CD4-positive, alpha-beta T cell treated with Interleukin-17A for 4 hours (primary cell): ENCODE results near the gene SNRPA1.
A peak's percentile ranks its signal among the peaks of the same experiment; 100 is the strongest.
"Not testable (repeated sequence)": the region's sequence is repeated elsewhere in the genome, so short reads cannot be mapped to it uniquely, and the experiment has no call there.

ENCODE experiments used
- DNase-seq: peaks from one replicate; pipeline ENCODE4 v3.0.0-alpha.2; 2020; ENCODE audit warnings: mixed read lengths

The SNRPA1 gene

DNA sequence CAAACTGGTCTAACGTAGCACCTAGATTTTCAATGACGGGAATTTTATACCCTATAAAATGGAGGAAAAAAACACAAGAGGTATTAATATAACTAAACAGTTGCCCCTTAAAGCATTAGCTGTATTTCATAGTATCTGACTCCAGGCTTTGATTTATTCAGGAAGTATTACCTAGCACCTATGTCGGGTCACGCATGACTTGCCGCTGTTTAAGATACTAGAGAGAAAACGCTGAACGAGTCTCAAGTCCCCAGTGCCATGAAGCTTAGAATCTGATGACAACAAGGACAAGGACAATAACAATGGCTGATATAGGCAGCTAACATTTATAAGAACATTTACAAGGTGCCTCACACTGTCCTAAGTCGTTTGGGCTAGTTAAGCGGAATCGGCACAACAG is 1.9 kb downstream of the SNRPA1 start:
- no peak for DNase-seq

DNA sequence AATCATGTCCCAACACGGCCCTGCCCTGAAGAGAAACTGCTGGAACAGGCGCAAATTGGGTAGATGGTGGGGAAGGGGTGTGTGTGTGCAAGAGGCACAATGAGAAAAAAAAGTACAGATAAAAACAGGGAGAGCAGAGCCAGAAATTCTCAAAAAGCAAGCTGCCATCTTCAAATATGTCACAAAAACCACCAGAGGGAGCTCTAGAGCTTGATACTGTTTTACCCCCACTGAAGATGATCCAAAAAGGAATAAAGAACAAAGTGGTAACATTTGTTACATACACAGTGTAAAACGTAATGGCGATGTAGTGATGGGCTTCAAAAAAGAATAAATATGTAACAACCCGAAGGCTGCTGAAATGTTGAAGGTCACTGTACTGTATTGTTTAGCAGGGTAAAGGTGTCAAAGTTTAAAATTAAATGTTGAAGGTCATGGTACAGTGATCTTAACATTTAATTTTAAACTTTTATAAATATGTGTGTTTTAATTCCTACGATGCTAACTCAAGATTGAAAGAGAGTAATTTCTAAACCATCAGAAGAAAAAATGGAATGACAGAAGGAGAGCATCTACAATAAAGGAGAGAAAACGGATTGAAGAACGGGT is 6.0 kb downstream of the SNRPA1 start:
- peak; percentile 31 for DNase-seq

DNA sequence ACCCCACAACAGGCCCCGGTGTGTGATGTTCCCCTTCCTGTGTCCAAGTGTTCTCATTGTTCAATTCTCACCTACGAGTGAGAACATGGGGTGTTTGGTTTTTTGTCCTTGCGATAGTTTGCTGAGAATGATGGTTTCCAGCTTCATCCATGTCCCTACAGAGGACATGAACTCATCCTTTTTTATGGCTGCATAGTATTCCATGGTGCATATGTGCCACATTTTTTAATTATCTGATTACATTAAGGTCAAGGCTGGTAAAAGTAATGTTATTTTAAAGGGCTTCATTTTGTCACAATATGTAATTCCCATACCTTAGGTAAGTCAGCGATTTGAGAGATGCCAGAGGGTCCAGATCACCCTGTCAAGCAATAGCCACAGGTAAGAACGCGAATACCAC is 7.7 kb downstream of the SNRPA1 start:
- not testable (repeated sequence) for DNase-seq

DNA sequence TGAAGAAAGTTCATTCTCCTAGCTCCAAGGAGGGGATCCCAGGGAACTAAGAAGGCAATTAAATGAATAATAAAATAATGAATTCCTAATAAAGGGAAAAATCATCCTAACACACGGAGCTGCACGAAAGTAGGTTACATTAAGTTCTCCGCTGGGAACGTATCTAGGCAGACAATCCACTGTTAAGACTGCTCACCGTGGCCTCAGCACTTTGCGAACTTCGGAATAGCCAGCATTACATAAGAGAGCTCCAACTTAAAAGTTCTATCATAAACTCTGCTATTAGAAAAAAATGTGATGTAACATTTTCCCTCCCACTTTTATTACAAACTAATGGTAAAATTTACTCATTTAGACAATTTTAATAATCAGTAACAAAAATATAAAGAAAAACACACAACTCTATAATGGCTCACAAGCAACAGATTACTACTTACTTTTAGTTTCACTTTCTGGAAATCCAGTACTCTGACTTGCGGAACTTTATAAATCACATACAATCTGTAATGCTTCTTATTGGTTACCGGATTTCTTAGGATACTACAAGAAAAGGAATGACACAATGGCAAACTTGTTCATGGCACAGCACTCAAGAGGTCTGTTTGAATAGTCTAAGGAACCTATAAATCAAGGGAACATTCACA is 8.5 kb downstream of the SNRPA1 start:
- no peak for DNase-seq

- no peak for DNase-seq
Observed at GRCh38 chr15:101283931-101284330, 11.1 kb downstream of the SNRPA1 start.

GRCh38 chr15:101280007-101280406 is 15.0 kb downstream of the SNRPA1 start:
- DNase-seq, result no peak

- no peak for DNase-seq
Observed at GRCh38 chr15:101277943-101278564, 17.0 kb downstream of the SNRPA1 start.

DNA sequence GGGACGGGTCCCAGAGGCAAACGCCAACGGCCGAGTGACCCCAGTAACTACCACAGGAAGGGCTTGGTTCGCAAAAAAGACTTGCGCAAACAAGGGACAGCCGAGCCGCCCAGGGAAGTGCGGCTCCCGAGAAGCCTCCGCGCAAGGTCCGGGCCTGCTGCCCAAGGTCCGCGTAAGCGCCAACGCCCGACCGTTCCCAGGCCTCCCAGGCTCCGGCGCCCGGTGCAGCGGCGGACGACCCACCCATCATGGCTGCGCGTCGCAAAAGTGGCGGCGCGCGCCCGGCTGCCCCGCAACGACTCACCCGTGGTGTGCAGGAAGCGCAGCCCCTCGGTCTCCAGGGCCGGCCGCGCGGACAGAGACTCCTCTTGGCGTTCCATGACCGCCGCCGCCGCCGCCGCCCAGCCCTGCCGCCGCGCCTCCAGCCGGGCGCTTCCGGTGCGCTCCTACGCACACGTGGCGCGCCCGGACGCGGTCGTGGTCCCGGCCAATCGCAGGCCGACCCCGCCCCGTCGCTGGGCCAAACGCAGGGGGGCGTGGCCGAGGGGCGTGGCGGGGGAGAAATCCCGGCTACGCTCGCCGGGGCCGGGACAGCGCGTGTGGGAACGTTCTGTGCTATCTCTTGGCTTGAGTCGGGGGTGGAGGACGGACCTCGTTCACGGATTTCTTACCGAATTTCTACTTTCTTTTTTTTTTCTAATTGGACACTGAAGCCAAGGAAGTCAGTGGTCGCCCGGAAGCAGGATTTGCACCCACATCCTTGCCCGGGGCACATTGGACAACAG is 17.8 kb downstream of the SNRPA1 start, which contains the start of gene SELENOS:
Gene SELENOS (minus strand): TSS at position 448 of the 785 bp plus-strand sequence. CDS start 68 bp downstream, at position 380.
- DNase-seq, result peak; percentile 94

- DNase-seq, result no peak
Observed at GRCh38 chr15:101276501-101277037, 18.5 kb downstream of the SNRPA1 start.

DNA sequence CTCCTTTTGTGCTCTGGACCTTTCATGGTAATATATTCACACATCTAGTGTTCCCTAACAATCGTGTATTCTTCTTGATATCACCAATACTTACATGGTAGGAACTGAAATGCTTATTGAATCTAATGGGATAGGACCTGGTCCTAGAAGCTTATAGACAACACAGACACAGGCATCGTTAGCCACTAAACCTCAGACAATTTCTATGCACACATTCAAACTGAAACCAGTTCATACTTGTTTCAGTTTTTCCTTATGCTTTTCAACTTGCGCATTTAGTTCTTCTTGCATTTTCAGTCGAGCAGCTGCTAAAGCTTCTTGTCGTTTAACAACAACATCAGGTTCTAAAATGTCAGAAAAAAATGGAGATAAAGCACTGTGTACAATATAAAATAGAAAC is 20.0 kb downstream of the SNRPA1 start:
- DNase-seq, result no peak

- no peak for DNase-seq
Observed at GRCh38 chr15:101273534-101273933, 21.5 kb downstream of the SNRPA1 start.

DNA sequence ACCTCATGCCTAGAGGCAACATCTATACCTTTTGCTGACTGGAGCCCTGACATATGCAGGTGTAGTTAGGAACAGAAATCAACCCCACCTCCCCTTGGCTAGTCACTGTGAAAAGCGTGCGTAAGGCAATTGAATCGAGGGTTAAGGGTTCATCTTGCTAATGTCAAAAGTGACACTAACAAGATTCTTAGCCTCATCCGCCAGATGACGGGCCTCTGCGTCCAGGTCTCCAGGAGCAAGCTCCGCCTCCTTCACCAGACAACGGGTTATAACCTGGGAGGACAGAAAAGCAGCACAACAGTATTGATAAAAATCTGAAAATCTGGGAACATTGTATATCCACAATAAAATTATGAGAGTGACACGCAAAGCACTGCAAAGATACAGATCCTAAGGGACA is 22.5 kb downstream of the SNRPA1 start:
- no peak for DNase-seq

- DNase-seq, result no peak
Observed at GRCh38 chr15:101269479-101270223, 25.4 kb downstream of the SNRPA1 start.

- DNase-seq, result no peak
Observed at GRCh38 chr15:101267320-101268104, 27.5 kb downstream of the SNRPA1 start.

- no peak for DNase-seq
Observed at GRCh38 chr15:101266787-101267186, 28.3 kb downstream of the SNRPA1 start.

DNA sequence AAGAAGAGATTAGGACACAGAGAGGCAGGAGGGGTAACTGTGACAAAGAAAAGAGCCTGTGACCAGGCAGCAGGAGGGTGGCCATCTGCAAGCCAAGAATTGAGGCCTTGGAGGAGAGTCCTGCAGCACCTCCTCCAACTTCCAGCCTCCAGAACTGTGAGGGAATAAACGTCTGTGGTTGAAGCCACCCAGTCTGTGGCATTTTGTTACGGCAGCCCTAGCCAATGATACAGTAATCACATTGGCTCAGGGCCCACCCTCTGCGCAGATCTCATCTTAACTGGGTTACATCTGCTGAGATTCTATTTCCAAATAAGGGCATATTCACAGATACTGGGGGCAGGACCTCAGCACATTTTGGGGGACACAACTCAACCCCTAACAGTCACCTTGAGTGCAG is 29.0 kb downstream of the SNRPA1 start:
- DNase-seq, result no peak

GRCh38 chr15:101264911-101265641 is 30.0 kb downstream of the SNRPA1 start:
- DNase-seq, result no peak

DNA sequence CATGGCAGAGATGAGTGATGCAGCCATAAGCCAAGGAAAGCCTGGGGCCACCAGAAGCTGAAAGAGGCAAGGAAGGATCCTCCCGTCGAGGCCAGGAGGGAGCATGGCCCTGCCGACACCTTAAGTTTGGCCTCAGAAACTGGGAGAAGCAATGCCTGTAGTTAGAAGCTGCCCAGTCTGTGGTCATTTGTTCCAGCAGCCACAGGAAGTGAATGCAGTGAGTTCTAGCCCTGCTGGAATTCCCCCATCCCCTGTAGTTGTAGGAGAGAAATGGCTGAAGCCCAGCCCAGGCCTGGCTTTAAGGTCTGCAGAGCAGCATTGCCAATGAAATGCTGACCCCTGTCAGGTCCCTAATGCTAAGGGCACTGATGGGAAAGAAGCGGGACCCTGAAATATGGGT is 31.0 kb downstream of the SNRPA1 start:
- no peak for DNase-seq

- DNase-seq, result no peak
Observed at GRCh38 chr15:101262551-101262950, 32.5 kb downstream of the SNRPA1 start.

DNA sequence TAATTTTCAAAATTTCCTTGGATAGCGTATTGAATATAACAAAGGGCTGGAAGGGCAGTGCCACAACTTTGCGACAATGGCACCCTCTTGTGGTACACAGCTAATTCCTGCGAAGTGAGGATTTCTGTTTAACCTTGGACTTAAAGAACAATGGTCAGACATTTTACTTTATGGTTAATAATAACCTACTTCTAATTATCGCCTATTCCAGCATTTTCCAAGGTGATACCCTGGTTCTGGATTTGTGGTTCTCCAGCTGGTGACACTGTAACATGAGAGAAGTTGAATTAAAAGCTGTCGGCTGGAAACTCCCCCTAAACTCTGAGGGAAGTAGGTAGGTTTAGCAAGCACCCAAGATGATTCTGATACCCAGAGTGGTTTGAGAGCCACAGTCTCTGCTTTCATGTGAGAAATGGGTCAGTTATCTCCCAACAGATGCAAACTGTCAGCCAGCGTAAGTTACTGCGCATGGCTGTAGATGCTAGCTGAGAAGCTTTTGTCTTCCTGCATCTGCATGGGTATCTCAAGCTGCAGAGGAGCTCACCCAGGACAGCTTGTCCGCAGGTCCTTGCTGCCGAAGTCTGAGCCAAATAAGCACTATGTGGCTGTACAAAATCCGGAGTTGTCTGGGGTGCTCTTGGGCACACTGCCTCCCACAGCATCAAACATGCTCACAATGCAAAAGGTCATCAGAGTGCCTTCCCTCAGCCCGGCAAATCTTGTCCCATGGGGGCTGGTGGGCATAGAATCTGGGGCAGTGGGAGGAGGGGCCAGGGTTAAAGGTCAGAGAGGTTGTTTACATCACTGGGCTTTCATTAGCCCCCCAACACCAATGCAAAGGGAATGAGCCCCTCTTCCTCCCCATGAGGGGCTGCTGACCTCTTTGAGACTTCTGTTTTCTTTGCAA is 36.6 kb downstream of the SNRPA1 start:
- peak; percentile 76 for DNase-seq
